ENCODE measurements around the gene RBM39. TPM values are rescaled to one million over a fixed set of nuclear protein-coding genes. Genes with fewer than 3 reads are reported as not detected.

Gene RBM39
- total and polyA plus RNA-seq, 9 of the 15 experiments (the other 6 are each of a cell fraction or from before 2014, with no cell fraction given): 143 to 319 (median 228) TPM

GRCh38 chr20:35729283-35729807 is 12.7 kb downstream of the RBM39 start:
- no TSS peak for BruUV-seq (replicated peaks)
- no peak overlapping the region for H2AFZ ChIP-seq (ENCODE audit: low read depth, low read length)
- peaks cover 92% of the 10 kb centered on the region for H3K79me2 ChIP-seq (ENCODE audit: control insufficient read depth, insufficient read depth, low read length)
- DNase-seq (ENCODE audit: extremely low read depth in 1 of 4, low spot score in 3 of 4) (no peak), ATAC-seq (no peak), FAIRE-seq (peak; percentile 35)
- H3K4me1 ChIP-seq (replicated peaks in 1 of 2; ENCODE audit: control insufficient read depth in 2 of 2, insufficient read depth in 2 of 2, low read length in 2 of 2): no peaks in the 10 kb centered on the region
- WGBS (ENCODE audit: insufficient coverage, low coverage, missing lambda C conversion rate): 97% methylated on average over 7 of the region's 7 CpGs
- no peaks in the 10 kb centered on the region for H3K9me1 ChIP-seq (ENCODE audit: control insufficient read depth, insufficient read depth, low read length)
- POLR2A ChIA-PET: interaction anchor here (0.6 to 7.4 kb wide), 10 partner anchors 8 to 155 kb away, joined by 3 to 99 read pairs (median 4); partner anchors contain the start of gene RBM39
- peaks cover 29% of the 10 kb centered on the region for H4K20me1 ChIP-seq (replicated peaks; ENCODE audit: control insufficient read depth, insufficient read depth, low read length)
- H3K36me3 ChIP-seq (ENCODE audit: control insufficient read depth, insufficient read depth, low read length): peaks cover 98% of the 10 kb centered on the region
- no peak overlapping the region for H3K9ac ChIP-seq (ENCODE audit: insufficient read depth in 1 of 2, low read depth in 2 of 2, low read length in 2 of 2)
- no peak overlapping the region for H3K4me2 ChIP-seq (ENCODE audit: insufficient read depth, low read length)
- no peaks in the 10 kb centered on the region for H3K9me3 ChIP-seq (replicated peaks; ENCODE audit: control insufficient read depth, insufficient read depth, low read depth, low read length)
- in situ Hi-C loops (cut with MboI) (no loop called here), intact Hi-C loops (cut with micrococcal nuclease) (no loop called here)
- CTCF ChIA-PET (ENCODE audit: low intra/inter-chr PET ratio): no interaction called here
- H3K27me3 ChIP-seq (ENCODE audit: control insufficient read depth in 2 of 2, insufficient read depth in 2 of 2, low read length in 2 of 2): no peaks in the 10 kb centered on the region
- no peak overlapping the region for H3K27ac ChIP-seq (ENCODE audit: extremely low read depth, low read depth, low read length)
- H3K4me3 ChIP-seq: no peak overlapping the region
- TF ChIP-seq, protein P1, sequence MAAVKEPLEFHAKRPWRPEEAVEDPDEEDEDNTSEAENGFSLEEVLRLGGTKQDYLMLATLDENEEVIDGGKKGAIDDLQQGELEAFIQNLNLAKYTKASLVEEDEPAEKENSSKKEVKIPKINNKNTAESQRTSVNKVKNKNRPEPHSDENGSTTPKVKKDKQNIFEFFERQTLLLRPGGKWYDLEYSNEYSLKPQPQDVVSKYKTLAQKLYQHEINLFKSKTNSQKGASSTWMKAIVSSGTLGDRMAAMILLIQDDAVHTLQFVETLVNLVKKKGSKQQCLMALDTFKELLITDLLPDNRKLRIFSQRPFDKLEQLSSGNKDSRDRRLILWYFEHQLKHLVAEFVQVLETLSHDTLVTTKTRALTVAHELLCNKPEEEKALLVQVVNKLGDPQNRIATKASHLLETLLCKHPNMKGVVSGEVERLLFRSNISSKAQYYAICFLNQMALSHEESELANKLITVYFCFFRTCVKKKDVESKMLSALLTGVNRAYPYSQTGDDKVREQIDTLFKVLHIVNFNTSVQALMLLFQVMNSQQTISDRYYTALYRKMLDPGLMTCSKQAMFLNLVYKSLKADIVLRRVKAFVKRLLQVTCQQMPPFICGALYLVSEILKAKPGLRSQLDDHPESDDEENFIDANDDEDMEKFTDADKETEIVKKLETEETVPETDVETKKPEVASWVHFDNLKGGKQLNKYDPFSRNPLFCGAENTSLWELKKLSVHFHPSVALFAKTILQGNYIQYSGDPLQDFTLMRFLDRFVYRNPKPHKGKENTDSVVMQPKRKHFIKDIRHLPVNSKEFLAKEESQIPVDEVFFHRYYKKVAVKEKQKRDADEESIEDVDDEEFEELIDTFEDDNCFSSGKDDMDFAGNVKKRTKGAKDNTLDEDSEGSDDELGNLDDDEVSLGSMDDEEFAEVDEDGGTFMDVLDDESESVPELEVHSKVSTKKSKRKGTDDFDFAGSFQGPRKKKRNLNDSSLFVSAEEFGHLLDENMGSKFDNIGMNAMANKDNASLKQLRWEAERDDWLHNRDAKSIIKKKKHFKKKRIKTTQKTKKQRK (IDR thresholded peaks at IDR 0.05; ENCODE audit: borderline replicate concordance, low read depth, low read length): no peak
- TF ChIP-seq ZNF407 (IDR thresholded peaks at IDR 0.05; ENCODE audit: low read depth) (no peak), PRPF4 (IDR thresholded peaks at IDR 0.05; ENCODE audit: insufficient read depth, low read depth, low read length, poor library complexity, severe bottlenecking) (no peak), HDAC6 (IDR thresholded peaks at IDR 0.05; ENCODE audit: low read depth, low read length) (no peak), KLF6 (CRISPR knock-in tag; IDR thresholded peaks at IDR 0.05; ENCODE audit: borderline replicate concordance) (no peak), RBBP5 (IDR thresholded peaks at IDR 0.05; ENCODE audit: borderline replicate concordance, insufficient read depth, low read length, poor library complexity, severe bottlenecking) (no peak), RBFOX2 (IDR thresholded peaks at IDR 0.05; ENCODE audit: low read depth, low read length) (peak; percentile 29), ELF4 (CRISPR knock-in tag; IDR thresholded peaks at IDR 0.05) (no peak), ZNF133 (CRISPR knock-in tag; IDR thresholded peaks at IDR 0.05) (no peak)
